ENCODE data around the gene HJURP. TPM values are rescaled to one million over a fixed set of nuclear protein-coding genes. Genes with fewer than 3 reads are reported as not detected.

Gene HJURP
- polyA plus RNA-seq, 4 donors, result 18.7 to 24.3 (median 22.6) TPM

- DNase-seq (ENCODE audit: low read depth in 4 of 4, low spot score in 3 of 4), result no peak
Measured at GRCh38 chr2:233832414-233832813, 21.9 kb downstream of the HJURP start.

DNA sequence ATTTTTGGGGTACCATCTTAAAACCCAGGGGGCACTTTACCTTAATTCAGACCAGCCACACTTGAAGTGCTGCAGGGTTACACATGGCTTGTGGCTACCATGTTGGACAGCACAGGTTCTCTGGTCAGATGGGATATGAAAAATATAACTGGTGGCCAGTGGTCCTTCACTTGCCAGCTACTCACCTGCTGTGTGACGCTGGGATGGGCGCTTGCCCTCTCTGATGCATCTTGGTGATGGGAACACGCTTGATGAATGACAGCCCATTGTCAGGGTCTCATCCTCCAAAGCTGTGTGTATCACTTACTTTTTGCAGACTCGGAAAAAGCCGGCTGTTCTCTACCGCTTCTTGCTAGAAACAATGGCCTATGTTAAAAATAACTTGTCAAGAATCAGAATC, 22.5 kb downstream of the HJURP start:
- no peak for DNase-seq (ENCODE audit: low read depth in 4 of 4, low spot score in 3 of 4)

DNA sequence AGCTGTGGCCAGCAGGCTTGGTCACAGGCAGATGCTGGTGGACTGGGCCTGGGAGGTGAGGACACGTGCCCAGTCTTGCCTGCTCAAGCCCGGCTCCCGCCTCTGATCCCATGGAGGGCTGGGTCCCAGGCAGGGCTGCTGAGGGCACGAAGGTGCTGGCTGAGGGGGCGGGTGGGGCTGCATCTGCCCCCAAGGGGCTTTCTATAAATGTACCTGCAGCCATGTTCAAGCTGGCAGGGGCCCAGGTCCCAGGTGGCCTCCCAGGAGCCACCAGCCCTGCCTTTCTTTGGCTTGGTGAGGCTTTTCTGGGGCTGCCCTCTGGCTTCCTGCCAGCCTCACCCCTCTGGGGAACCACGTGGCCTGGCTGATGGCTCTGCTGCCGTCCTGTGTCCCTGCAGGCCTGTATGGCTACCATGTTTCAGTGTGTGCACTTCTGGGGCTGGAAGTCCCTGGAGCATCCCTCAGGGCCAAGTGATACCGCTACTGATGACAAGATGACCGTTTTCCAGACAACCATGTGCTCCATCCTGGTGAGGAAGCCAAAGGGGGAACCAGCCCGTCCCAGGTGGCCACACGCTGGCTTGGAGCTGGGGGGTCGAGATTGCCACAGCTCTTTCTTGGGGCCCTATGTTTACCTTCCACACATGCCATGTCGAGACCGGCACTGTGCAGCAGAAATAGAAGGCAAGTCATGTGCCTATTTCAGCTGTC, 23.2 kb downstream of the HJURP start:
- DNase-seq (ENCODE audit: low read depth in 4 of 4, low spot score in 3 of 4), result no peak

DNA sequence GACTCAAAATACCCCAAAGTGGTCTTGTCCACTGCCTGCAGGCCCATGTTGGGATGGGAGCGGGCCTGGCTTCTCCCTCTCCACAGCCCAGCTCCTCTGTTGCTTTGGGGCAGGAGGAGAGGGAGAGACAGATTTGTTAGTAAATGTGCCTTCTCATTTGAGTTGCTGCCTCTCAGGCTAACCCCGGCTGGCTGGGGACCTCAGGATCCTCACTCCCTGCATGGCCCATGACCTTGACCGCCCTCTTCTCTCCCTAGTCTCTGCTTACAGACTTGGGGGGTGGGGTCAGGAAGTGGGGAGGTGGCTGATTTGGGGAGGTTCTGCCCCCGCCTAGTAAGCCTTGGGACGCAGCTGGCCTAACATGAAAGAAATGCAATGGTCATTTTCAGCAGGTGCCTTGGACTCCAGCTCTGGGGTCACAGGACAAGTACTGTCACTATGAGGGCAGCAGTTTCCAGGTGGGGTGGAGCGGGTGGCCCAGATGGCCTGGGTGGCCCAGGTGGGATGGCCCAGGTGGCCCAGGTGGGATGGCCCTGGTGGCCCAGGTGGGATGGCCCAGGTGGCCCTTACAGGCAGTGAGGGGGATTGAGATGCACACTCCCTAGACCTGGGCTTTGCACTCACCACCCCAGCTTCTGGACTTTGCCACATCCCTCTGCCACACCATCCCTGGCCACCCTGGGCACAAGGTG, 24.1 kb downstream of the HJURP start:
- DNase-seq (ENCODE audit: low read depth in 4 of 4, low spot score in 3 of 4), result no peak

DNA sequence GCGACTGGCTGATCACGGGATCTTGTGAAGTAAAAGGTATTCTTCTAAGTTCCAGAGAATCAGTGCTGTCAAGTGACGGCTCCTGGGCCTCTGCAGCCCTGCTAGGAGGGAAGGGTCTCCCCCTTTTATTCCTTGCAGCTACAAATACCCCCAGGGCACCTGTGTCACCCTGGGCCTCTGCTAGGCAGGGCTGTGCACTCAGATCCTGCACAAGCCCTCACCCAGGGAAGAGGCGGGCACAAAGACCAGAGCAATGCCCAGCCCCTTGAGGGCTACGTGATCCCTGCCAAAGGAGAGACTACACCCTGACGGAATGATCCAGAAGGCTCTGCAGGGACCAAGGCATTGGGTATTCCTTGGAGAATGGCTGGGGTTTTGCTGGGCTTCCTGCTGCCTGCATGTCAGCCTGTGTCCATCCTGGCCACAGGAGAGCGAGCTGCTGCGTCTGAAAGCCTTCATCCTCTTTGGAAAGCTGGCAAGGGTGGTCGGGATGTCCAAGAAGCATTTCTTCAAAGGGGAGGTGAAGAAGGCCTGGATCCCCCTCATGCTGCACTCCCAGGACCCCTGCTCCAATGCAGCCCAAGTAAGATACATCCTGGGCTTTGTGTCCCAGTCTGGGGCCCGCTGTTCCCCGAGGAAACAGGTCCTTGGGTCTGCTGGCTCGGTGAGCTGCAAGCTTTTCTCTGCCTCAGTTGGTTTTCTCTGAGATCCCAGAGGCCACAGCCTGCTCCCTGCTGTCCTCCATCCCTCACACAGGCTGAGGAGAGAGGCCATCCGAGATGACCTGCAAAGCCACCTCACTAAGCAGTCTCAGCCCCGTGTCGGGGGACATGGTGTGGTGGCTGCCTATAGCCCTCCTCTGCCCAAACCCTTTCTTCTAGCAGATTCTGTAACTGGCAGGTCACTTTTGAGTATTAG, 24.9 kb downstream of the HJURP start:
- DNase-seq (ENCODE audit: low read depth in 4 of 4, low spot score in 3 of 4), result no peak

- no peak for DNase-seq (ENCODE audit: low read depth in 4 of 4, low spot score in 3 of 4)
Measured at GRCh38 chr2:233828546-233829192, 25.7 kb downstream of the HJURP start.

DNA sequence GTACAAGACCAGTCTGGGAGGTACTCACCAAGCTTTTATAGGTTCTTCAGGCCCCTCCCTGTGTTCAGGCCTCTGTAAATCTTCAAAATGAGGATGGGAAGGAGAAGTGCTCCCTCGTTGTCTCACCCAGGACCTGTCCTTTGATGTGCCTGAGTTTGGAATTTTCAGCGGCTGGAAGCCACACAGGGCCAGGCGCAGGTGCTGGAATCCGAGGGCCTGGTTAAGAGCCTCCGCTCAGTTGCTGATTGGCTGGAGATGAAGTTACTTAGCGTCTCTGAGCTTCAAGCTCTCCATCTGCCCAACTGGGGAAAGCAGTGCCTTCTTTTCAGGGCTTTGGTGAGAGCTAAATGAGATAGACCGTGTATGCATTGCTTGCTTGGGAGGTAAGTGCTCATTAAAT, 30.0 kb downstream of the HJURP start:
- DNase-seq (ENCODE audit: low read depth in 4 of 4, low spot score in 3 of 4), result no peak

DNA sequence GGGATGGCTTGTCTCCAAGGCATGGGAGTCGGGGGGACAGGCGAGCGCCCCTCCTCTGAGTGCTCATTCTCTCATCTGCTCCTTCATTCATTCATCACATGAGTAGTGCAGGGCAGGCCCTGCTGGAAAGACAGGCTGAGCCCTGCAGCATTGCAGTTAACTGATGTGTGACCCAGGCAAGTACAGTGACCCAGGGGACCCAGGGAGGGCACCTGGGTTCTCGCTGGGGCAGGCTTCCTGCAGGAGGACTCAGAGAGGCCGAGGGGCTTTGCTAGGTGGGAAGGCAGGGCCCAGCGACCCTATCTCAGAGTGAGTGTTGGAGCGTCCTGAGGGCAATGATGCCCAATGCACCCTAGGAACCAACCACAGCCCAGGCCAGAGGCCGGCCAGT, 30.6 kb downstream of the HJURP start:
- DNase-seq (ENCODE audit: low read depth in 4 of 4, low spot score in 3 of 4), result no peak

DNA sequence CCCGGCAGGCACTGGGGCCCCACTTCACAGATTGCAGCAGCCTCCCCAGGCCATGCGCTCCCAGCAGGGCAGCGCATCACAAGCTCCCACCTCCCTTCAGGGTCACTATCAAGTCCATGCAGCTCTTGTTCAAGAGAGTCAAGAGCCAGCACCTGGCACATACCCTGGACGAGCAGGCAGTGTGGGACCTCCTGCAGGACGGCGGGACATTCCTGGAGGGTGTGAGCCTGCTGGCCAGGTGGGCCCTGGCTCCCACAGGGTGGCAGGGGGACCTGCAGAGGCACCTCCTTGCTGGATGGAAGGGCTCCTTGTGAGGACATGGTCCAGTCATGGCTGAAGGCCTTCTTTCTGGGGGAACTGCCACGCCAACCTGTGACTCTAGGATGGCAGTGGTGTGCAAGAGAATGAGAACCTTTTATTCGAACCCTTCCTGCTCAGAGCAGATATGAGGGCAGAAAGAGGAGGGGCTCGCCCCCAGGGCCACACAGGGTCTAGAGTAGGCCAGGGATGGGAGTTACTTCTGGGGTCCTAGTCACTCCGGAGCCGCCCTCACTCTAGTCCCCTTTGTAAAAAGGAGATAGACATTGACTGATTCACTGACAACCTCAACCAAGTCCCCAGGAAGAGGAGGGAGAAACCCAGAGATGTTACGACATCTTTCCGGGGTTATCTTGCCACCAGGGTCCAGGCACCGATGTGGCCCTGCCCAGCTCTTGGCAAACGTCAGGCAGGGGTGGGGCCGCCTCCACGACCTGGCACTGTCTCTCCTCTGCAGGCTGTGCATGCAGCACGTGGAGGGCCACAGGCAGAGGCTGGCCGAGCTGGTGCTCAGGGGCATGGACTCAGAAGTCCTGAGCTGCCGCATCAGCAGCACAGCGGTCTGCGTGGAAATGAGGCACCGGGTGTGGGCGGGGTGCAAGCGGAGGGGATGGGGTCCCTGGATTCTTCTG, 31.3 kb downstream of the HJURP start:
- no peak for DNase-seq (ENCODE audit: low read depth in 4 of 4, low spot score in 3 of 4)

DNA sequence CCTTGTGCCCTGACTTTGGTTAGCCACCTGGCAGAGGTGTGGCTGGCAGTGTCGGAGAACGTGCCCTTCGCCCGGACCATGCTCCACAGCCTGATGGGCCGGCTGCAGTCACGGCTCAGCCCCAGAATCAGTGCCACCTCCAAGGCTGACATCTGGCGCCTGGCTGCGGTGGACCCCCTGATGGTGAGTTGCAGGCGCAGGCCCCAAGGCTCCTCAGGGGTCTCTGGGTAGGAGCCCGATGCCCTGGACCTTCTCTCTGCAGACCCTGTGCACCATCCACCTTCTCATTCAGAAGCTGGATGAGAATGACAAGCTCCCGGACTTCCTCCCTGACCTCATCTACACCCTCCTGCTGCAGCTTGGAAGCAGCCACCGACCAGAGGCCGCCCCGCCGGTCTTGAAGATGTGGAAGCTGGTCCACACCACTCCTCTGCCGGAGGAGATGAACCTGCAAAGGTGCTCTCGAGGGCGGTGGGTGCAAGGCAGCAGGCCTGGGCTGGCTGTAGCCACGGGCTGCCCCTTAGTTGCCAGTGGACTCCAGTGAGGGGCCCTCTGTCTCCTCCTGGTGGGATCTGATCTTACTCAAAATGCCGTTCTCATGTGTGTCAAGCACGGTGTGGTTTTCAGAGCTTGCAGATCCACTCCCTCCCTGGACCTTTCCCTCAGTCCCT, 32.1 kb downstream of the HJURP start:
- no peak for DNase-seq (ENCODE audit: low read depth in 4 of 4, low spot score in 3 of 4)

GRCh38 chr2:233821709-233822100, 32.6 kb downstream of the HJURP start:
- no peak for DNase-seq (ENCODE audit: low read depth in 4 of 4, low spot score in 3 of 4)

DNA sequence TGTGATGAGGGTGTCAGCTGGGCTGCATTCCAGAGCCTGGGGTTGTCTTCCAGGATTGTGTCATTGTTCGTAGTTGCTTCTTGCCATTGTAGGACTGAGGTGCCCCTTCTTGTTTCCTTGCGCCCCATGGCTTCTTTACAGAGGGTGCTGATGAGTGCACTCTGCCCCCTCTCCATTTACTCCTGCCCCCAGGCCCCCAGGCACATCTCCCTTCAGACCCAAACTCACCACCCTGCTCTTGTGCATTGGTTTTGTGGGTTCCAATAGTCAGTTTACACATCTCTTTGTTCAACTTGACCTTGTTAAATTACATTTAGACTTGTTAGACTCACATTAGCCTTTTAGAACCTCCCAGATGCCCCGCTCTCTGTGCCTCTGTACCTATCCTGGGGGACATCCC, 33.1 kb downstream of the HJURP start:
- no peak for DNase-seq (ENCODE audit: low read depth in 4 of 4, low spot score in 3 of 4)

DNA sequence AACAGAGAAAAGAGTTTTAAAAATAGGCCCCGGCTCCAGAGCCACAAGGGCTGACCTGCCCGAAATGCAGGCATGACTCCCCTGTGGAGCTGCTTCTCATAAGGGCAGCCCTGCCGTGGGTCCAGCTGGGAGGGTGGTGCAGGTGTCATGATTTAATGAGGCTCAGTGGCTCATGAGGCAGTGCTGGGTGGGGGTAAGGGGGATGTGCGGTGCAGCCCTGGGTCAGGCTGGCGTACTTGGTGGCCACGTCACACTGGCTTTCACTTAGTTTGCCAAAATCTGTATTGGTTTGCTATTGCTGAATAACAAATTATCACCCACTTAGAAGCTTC, 33.6 kb downstream of the HJURP start:
- DNase-seq (ENCODE audit: low read depth in 4 of 4, low spot score in 3 of 4), result no peak

DNA sequence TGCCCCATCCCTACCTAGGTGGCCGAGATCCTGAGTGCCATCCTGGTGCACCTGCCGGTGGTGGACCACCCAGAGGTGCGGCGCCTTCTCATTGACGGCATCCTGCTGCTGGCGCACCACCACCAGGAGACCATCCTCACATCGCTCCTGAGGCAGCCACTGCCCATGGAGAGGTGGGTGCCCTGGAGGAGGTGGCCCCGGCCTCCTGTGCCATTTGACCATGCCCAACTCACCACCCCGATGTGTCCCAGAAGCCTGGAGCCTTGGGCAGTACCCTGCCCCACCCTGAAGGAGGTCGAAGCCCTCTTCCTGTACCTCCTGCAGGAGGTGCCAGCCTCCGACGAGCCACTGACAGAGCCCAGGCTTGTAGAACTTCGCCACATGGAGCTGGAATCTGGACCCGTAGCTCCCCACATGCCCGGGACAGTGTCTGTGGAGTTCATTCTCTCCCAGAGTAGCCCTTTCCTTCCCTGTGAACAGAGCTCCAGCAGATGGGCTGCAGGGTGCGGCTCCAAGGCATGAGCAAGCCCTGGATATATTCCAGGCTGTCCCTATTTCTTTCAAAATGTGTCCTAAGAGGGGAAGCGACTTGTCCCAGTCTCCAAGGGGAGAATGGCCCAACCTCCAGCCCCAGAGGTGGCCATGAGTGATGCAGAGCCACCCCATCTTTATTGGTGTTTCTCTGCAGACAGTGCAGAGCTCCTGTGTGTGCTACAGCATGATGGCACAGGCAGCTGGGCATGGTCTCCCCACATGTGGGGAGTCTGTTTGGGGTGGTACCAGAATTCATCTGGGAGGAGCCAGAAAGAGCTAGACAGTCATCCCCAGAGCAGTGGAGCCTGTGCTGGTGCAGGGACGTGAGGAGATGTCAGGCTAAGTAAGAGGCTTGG, 34.2 kb downstream of the HJURP start:
- DNase-seq (ENCODE audit: low read depth in 4 of 4, low spot score in 3 of 4), result no peak

- no peak for DNase-seq (ENCODE audit: low read depth in 4 of 4, low spot score in 3 of 4)
Measured at GRCh38 chr2:233818639-233819621, 35.4 kb downstream of the HJURP start.

- no peak for DNase-seq (ENCODE audit: low read depth in 4 of 4, low spot score in 3 of 4)
Measured at GRCh38 chr2:233817995-233818638, 36.2 kb downstream of the HJURP start.

Measured in left renal pelvis (tissue), 4 donors.